HEK293T (cell line): ENCODE data around the gene EPOP.

Source experiments
- ELF4 ChIP-seq: fragments of 450-650 bp; IDR thresholded peaks from 2 replicates; pipeline ENCODE4 v1.6.1; 2017; ENCODE audit warnings: antibody characterized with exemption
- FOXA1 ChIP-seq: fragments of 450-650 bp; IDR thresholded peaks from 2 replicates; pipeline ENCODE4 v1.6.1; 2016; ENCODE audit warnings: mild to moderate bottlenecking
- FOXK2 ChIP-seq: fragments of 450-650 bp; IDR thresholded peaks from 2 replicates; pipeline ENCODE4 v1.6.1; 2016; ENCODE audit warnings: mild to moderate bottlenecking
- LEF1 ChIP-seq: fragments of 450-650 bp; IDR thresholded peaks from 2 replicates; pipeline ENCODE4 v1.6.1; 2017; ENCODE audit warnings: mild to moderate bottlenecking, borderline replicate concordance
- SUZ12 ChIP-seq: fragments of 450-650 bp; IDR thresholded peaks from 2 replicates; pipeline ENCODE4 v1.6.1; 2016; ENCODE audit warnings: mild to moderate bottlenecking

- TF ChIP-seq SUZ12 (no peak), ELF4 (no peak), FOXK2 (no peak), LEF1 (no peak), FOXA1 (no peak)
These were observed 46.2 kb upstream of the EPOP start for GRCh38 chr17:38720941-38721340.
